ENCODE data around the gene F3.

The F3 gene

DNA sequence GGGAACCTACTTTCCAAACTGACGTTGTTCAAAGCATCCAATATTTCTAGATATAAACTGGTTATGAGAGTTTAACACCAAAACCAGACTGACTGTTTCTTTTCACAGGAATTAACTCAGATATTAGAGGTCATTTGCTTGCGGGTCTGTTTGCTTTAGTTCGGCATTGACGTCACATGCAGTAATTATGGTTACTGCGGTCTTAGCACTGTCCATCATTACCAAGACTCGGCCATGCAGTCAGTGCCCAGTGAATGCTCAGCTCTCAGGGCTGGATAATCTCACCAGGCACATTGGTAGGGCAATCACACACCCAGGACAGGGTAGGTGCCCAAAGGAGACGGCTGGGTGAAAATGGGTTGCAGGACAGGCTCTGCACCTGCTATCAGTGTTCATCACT, 9.9 kb upstream of the F3 start:
- no peak for DNase-seq

DNA sequence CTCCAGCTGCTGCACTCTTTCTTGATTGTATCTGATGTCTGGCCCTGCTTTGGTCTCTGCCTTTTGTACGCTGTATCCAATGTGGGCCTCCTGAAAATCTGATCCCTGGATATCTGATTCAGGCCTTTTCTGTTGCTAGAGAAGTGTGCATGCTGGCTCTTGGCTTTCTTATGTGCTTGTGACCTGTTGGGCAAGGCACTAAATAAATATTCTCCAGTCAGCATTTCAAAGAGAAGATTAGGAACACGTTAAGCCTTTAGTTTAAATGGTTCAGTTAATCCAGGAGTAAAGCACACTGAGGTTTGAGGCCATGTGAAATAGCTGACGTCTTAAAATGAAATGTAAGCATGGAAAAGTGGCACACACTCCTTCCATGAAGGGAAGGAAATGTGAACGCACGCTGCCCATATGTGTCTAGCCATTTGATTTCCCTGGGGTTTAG, 9.3 kb upstream of the F3 start:
- DNase-seq = no peak

DNA sequence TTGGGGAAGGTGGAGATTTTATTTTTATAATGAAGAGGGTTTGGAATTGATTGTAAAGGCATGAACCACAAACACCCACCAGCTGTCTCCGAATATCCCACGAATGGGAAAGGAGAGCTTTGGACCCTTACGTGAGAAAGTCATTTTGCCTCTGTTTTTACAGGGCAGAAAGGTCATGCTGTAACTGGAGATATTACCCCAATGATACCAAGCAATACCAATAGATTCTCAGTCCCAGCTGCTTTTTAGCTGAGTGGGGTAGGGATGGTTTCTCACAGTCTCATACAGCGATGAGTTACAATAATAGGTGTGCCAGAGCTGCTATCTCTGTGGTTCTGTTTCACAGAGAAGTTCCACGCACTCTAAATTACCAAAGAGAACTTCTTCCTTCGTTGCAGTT, 8.8 kb upstream of the F3 start:
- no peak for DNase-seq

- DNase-seq = no peak
Measured at GRCh38 chr1:94549706-94550105, 8.1 kb upstream of the F3 start.

DNA sequence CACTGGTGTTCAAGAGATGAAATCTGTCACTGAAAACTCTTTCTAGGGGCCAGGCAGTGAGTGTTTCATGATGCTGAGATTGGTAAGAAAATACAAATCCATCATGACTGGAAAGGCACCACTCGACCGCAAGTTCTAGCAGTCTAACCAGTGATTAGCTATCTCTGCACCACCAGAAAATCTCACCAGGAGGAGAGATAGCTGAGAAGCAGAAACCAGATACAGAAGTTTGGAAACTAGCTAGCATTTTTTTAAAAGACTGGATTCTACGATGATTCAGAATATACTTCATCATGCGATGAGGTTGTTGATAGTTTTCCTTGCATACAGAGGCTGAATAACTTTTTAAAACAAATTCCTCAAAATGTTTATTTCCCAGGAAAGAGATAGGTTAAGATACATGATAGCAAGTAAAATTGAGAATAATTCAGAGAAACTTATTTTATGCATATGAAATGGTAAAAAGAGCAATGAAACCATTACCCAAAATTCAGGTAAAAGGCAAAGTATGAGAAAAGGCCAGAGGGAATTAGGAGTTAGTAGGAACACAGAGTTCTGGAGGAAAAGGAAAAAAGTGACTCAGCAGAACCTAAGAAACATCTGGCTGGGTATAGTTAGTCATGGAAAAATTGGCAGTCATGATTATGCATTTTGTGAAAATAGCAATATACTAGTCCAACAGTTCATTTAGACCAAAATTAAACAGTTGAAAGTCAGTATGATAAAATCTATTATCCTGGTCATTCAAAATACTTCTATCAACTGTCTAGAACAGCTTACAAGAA, 3.3 kb upstream of the F3 start:
- no peak for DNase-seq

DNA sequence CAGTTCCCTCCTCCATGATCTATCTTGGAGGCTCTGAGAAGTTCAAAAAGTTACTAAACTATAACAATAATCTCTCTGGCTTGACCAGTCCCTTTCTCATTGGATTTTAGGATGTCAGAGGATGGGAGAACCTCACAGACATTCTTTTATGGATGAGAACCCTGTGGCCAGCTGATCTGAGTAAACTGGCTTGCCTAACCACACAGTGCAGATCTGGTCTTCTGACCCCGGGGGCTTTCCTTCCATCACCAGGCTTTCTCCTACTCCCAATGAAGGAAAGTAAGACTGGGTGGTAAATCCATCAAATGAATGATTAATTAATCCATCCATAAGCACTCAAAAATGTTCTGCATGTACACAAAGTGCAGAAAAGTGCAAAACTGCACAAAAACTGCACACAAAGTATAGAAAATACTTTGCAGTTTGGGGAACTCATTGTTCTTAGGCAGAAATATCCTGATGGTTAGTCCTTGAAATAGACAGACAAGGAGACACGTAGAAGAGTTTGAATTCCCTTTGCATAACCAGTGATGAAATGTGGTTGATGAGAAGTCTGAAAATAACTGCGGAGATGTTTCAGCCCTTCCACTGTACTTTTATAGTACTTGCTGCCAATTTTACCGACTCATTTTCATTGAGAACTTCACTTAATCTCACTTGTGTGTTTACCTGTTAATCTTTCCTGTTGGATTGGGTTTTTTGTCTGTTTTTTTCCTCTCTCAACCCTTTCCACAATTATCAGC, 2.5 kb upstream of the F3 start:
- no peak for DNase-seq

GRCh38 chr1:94543001-94543400, 1.4 kb upstream of the F3 start:
- no peak for DNase-seq

GRCh38 chr1:94542088-94542870, 720 bp upstream of the F3 start:
- DNase-seq = no peak

GRCh38 chr1:94540440-94541245, 916 bp downstream of the F3 start:
- no peak for DNase-seq

GRCh38 chr1:94539496-94539895, 2.1 kb downstream of the F3 start:
- DNase-seq = no peak

DNA sequence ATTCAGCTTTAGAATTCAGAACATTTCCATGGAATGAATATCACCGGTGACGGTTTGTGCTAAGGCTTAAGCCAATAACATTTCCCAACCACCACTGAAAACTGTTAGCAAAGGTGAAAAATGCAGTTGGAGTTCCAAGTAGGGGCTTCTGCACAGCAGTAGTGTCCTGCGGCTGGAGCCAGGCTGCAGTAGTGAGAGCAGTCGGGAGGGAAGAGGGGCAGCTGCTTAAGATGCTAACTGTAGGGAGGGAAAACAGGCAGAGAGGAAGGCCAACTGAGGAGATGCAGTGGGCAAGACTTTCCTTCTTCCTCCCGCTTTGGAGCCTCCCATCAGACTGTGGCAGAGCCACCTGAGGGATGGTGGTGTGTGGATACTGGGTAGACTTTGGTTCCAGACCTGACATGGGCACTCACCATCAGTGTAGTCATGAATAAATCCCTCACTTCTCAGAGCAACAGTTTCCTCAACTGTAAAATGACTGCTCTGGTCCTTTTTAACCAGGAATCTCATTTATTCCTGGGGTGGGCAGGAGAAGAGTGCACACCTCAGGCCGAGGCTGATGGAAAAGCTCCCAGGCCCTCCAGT, 3.2 kb downstream of the F3 start:
- DNase-seq = no peak

GRCh38 chr1:94537254-94537653, 4.3 kb downstream of the F3 start:
- no peak for DNase-seq

- no peak for DNase-seq
Measured at GRCh38 chr1:94535879-94536278, 5.7 kb downstream of the F3 start.

DNA sequence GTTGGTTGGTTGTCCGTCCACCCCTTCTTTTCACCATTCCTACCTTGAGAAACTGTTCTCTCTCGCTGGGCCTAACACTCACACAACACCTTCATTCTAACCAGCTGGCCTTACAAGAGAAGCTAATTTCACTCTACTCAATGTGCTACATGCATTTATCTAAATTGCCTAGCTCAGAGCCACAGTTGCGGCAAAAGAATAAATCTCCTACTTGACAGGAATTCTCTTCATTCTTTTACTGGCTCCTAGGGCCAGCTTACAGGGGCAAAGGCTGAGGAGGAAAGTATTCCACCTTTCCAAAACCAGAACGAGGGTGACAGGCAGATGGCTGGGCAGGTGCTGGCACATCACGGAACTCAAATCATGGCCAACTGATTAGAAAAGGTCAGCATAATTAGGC, 6.5 kb downstream of the F3 start:
- no peak for DNase-seq

GRCh38 chr1:94532077-94532476, 9.5 kb downstream of the F3 start:
- no peak for DNase-seq

- DNase-seq = no peak
Measured at GRCh38 chr1:94531664-94532063, 9.9 kb downstream of the F3 start.

DNA sequence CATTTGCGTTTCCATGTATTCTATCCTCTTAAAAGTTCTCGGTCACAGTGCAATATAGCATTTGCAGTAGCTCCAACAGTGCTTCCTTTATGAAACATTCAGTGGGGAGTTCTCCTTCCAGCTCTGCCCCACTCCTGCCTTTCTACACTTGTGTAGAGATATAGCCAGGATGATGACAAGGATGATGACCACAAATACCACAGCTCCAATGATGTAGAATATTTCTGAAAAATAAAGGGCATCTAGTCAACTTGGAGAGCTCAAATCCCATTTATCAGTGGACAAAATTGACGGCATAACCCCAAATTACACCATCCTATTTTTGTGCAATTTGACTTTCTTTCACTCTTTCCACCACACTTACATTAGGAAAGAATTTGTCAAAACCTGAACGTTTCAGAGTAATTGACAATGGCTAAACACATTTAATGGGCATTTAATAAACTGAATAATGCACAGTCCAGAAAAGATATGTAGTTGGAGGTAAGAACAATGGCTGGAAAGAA, 11.1 kb downstream of the F3 start:
- DNase-seq = no peak

DNA sequence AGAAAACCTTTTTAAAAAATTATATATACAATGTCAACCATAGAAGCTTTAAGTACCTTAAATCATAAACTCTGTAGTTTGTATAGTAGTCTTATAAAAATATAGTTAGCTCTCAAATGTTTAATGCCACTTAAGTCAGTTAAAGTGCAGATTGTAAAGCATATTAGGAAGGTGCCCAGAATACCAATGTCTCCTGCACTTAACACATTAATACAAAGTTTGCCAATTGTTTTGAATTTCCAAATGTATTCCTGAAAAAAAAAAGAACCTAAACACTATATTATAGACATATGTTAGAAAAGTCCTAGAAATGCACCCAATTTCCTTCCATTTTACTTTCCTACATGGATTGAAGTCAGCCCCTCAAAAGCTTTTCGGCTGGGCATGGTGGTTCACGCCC, 12.1 kb downstream of the F3 start:
- DNase-seq = no peak

DNA sequence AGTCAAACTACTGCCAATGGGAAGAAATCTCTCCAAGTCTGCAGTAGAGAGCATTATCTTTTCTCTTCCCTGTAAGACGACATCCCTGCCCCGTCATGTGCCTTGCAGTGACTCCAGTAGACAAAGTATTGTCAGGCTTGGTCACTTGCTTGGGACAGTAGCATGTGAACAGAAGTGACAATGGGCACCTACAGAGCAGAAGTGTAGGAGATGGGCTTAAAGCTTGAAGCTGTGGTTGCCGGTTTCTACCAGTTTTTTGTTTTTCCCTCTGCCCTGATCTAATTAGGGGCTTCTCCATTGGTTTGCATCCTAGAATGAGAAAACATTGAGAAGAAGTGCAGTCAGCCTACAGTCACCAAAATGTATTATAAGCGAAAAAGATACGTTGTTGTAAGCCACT, 12.7 kb downstream of the F3 start:
- no peak for DNase-seq

GRCh38 chr1:94528299-94528698, 13.3 kb downstream of the F3 start:
- no peak for DNase-seq

DNA sequence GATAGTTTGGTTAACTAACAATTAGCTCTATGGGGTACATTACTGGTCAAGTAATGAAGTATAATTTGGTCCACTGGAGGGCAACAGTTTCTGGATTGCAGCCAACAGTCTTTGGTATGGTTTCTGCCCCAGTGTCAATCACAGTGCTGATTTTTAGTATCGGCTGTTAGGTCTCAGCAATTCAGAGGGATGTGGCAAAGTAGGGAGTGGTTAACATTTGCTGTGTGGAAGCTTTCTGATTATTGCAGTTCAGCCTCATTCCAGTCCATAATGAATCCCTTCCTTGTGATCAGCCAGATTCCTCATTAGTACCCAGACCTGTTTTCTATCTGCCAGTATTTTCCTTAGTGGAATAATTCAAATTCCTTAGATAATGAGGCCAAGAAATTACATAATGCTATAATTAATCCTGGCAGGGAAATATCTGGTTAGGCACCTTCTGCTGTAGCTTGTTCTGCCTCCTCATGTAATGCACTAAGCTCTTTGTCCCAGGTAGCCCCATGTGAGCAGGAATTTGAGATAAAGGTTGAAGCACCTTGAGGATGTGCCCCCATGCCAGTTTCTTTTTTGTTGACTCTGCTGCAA, 14.0 kb downstream of the F3 start:
- DNase-seq = peak; percentile 70

Data from NCI-H2227 treated with DMSO at 0.1 percent for 48 hours (cell line).